B cell (primary cell): Measurements from ENCODE around the gene RIBC2. TPM values are rescaled to one million over a fixed set of nuclear protein-coding genes. Genes with fewer than 3 reads are reported as not detected.

Experiments
- ATAC-seq: fragments of 200-7000 bp; cut with Tn5 transposase; one replicate; pipeline ENCODE4 v1.10.0; 2021; ENCODE audit warnings: low read depth, mild to moderate bottlenecking, moderate number of reproducible peaks, moderate library complexity
- CTCF ChIA-PET: fragments of 350-600 bp; sonication (Branson Sonifier 250); formaldehyde crosslinking; loops from one replicate; lab custom pipeline; 2021; ENCODE audit warnings: antibody characterized with exemption, inconsistent platforms; lab: Charles Lee
- POLR2A ChIA-PET: fragments of 350-600 bp; sonication (Branson Sonifier 250); formaldehyde crosslinking; loops from one replicate; lab custom pipeline; 2021; ENCODE audit warnings: antibody characterized with exemption; lab: Charles Lee
- DNase-seq: peaks from one replicate; pipeline ENCODE4 v3.0.0; 2013
- H2AFZ ChIP-seq: 2 replicates; pipeline ENCODE4 v1.6.1; 2012; ENCODE audit warnings: mild to moderate bottlenecking, low read depth, low read length; ENCODE audit not compliant: insufficient read depth, poor library complexity, severe bottlenecking
- H3K27ac ChIP-seq, 2 donors: 1 replicate in 1 of 2; 2 replicates in 1 of 2; pipeline ENCODE4 v1.5.1; 2012 to 2013; ENCODE audit warnings: low read length in 2 of 2, mild to moderate bottlenecking in 2 of 2, moderate library complexity in 1 of 2
- H3K27me3 ChIP-seq, 4 experiments: fragments of 200-600 bp in 1 of 4; sonication (generic) in 1 of 4; replicated peaks in 1 of 4; 1 replicate in 2 of 4; 2 replicates in 2 of 4; pipeline versions ENCODE4 v1.6.1 to v1.7.0; 2013 to 2016; ENCODE audit warnings: low read length in 3 of 4, mild to moderate bottlenecking in 2 of 4, mixed read lengths in 1 of 4, moderate library complexity in 1 of 4; ENCODE audit not compliant: insufficient read depth in 4 of 4, control insufficient read depth in 3 of 4; ENCODE audit errors: control extremely low read depth in 1 of 4
- H3K36me3 ChIP-seq, 2 experiments: replicated peaks in 1 of 2; 1 replicate in 1 of 2; 2 replicates in 1 of 2; pipeline versions ENCODE4 v1.6.1 to v1.7.1; 2013; ENCODE audit warnings: low read length in 1 of 2; ENCODE audit not compliant: insufficient read depth in 2 of 2, control insufficient read depth in 1 of 2; ENCODE audit errors: control extremely low read depth in 1 of 2, extremely low read depth in 1 of 2
- H3K4me1 ChIP-seq, 2 donors: fragments of 200-600 bp in 1 of 2; sonication (generic) in 1 of 2; 1 replicate in 1 of 2; 2 replicates in 1 of 2; pipeline versions ENCODE4 v1.5.1 to v1.6.1; 2013 to 2017; ENCODE audit warnings: low read length in 2 of 2; ENCODE audit not compliant: control insufficient read depth in 2 of 2, insufficient read depth in 2 of 2
- H3K4me2 ChIP-seq: replicated peaks from 2 replicates; pipeline ENCODE3; 2012; ENCODE audit warnings: mild to moderate bottlenecking, low read depth, low read length; ENCODE audit not compliant: poor library complexity, severe bottlenecking
- H3K4me3 ChIP-seq, 5 experiments: fragments of 200-600 bp in 1 of 5; sonication (generic) in 1 of 5; 1 replicate in 3 of 5; 2 replicates in 2 of 5; pipeline versions ENCODE4 v1.5.1 to v1.7.0; 2011 to 2016; ENCODE audit warnings: low read length in 4 of 5, mild to moderate bottlenecking in 4 of 5, low read depth in 2 of 5, control low read depth in 1 of 5, moderate library complexity in 1 of 5; ENCODE audit not compliant: insufficient read depth in 1 of 5; ENCODE audit errors: control extremely low read depth in 1 of 5, extremely low read depth in 1 of 5
- H3K79me2 ChIP-seq: fragments of 200-600 bp; sonication (generic); one replicate; pipeline ENCODE4 v1.6.0; 2016; ENCODE audit warnings: low read length; ENCODE audit not compliant: control insufficient read depth, insufficient read depth
- H3K9ac ChIP-seq: fragments of 200-600 bp; sonication (generic); 2 replicates; pipeline ENCODE4 v1.6.1; 2017; ENCODE audit warnings: mild to moderate bottlenecking, low read length, moderate library complexity
- H3K9me3 ChIP-seq, 3 donors: one replicate each; pipeline versions ENCODE4 v1.6.1 to v1.7.1; 2013; ENCODE audit warnings: low read length in 2 of 3; ENCODE audit not compliant: control insufficient read depth in 2 of 3, insufficient read depth in 1 of 3; ENCODE audit errors: control extremely low read depth in 1 of 3
- H4K20me1 ChIP-seq: 2 replicates; pipeline ENCODE4 v1.6.0; 2012; ENCODE audit warnings: mild to moderate bottlenecking, low read length; ENCODE audit not compliant: insufficient read depth, control insufficient read depth, poor library complexity, severe bottlenecking
- H3K27ac Mint-ChIP-seq: one replicate; pipeline ENCODE4 v1.8.0; 2021; ENCODE audit warnings: mixed read lengths
- H3K27me3 Mint-ChIP-seq: one replicate; pipeline ENCODE4 v1.8.0; 2021; ENCODE audit warnings: mixed read lengths
- H3K4me1 Mint-ChIP-seq: one replicate; pipeline ENCODE4 v1.8.0; 2021; ENCODE audit warnings: mixed read lengths
- H3K4me3 Mint-ChIP-seq: one replicate; pipeline ENCODE4 v1.8.0; 2021; ENCODE audit warnings: mixed read lengths
- H3K9me3 Mint-ChIP-seq: one replicate; pipeline ENCODE4 v1.8.0; 2022; ENCODE audit warnings: mixed read lengths; ENCODE audit not compliant: insufficient read depth
- EZH2 ChIP-seq: IDR thresholded peaks from 2 replicates; pipeline ENCODE4 v1.6.1; 2012; ENCODE audit warnings: borderline replicate concordance, low read depth, mild to moderate bottlenecking, moderate library complexity, low read length; ENCODE audit not compliant: insufficient read depth, poor library complexity, severe bottlenecking
- WGBS: methylation state at CpG from one replicate; pipeline ENCODE4 v1.1.5; 2013; ENCODE audit warnings: missing lambda C conversion rate; ENCODE audit not compliant: insufficient coverage; 5-methylcytosine and 5-hydroxymethylcytosine counted together
- intact Hi-C: fragments of 100-400 bp; cut with micrococcal nuclease; formaldehyde crosslinking; loops from one replicate; pipeline ENCODE4 v1.10.0; 2022
- polyA minus RNA-seq: library from RNA; depleted of rRNA, polyadenylated mRNA; stranded (reverse); fragments of >200 nt; gene quantifications from 2 replicates; pipeline ENCODE4 v1.2.3, GENCODE V29; 2012
- polyA plus RNA-seq: library from polyadenylated mRNA; depleted of rRNA; stranded (reverse); fragments of >200 nt; gene quantifications from 2 replicates; pipeline ENCODE4 v1.2.3, GENCODE V29; 2012
- total RNA-seq, 2 donors: library from RNA; stranded (reverse); fragments of 120-200 nt in 1 of 2; gene quantifications; 1 replicate in 1 of 2; 2 replicates in 1 of 2; pipeline versions ENCODE4 v1.2.3 to v1.2.4, GENCODE V29; 2013 to 2022
- TF ChIP-seq, protein P1 (sequence below): fragments of 200-600 bp; IDR thresholded peaks from one replicate; pipeline ENCODE4 v1.8.0; 2022; ENCODE audit warnings: antibody characterized with exemption, mild to moderate bottlenecking

The RIBC2 gene
- total RNA-seq = not detected in 2 replicates
- total RNA-seq (2013) = 0.14 TPM
- polyA plus RNA-seq = not detected in 2 replicates
- polyA minus RNA-seq = not detected in 2 replicates

- H3K9me3 ChIP-seq = peaks cover 0 to 6% (median 0%) of the 10 kb centered on the region in 3 donors
- Mint-ChIP-seq H3K27ac (peak within 1 kb of the TSS; percentile 67), H3K27me3 (no peaks in the 10 kb centered on the region), H3K4me1 (peaks cover 13% of the 10 kb centered on the region), H3K4me3 (peak within 1 kb of the TSS; percentile 84), H3K9me3 (no peaks in the 10 kb centered on the region)
- H3K4me2 ChIP-seq = peak within 1 kb of the TSS; percentile 78
- 10% methylated on average over 61 of the region's 68 CpGs for WGBS
- peak; percentile 84 for ATAC-seq
- DNase-seq = peak; percentile 65
- no peaks in the 10 kb centered on the region for H3K79me2 ChIP-seq
- CTCF ChIA-PET = interaction anchor here (1.3 kb wide), 1 partner anchor 9 kb away, joined by 5 read pairs; no protein-coding TSS in a partner anchor
- peak within 1 kb of the TSS; percentile 57 for H3K9ac ChIP-seq
- POLR2A ChIA-PET = interaction anchor here (0.6 kb wide), 1 partner anchor 564 kb away, joined by 3 read pairs; the partner anchor contains the start of gene WNT7B
- no peaks in the 10 kb centered on the region for H4K20me1 ChIP-seq
- peaks cover 12% of the 10 kb centered on the region in 2 donors for H3K4me1 ChIP-seq
- no peaks in the 10 kb centered on the region for H3K36me3 ChIP-seq
- peak within 1 kb of the TSS; percentile 6 to 49 (median 38) for H3K4me3 ChIP-seq
- H3K27ac ChIP-seq = no peak within 1 kb of the TSS
- no peak for TF ChIP-seq EZH2
- TF ChIP-seq, protein P1, sequence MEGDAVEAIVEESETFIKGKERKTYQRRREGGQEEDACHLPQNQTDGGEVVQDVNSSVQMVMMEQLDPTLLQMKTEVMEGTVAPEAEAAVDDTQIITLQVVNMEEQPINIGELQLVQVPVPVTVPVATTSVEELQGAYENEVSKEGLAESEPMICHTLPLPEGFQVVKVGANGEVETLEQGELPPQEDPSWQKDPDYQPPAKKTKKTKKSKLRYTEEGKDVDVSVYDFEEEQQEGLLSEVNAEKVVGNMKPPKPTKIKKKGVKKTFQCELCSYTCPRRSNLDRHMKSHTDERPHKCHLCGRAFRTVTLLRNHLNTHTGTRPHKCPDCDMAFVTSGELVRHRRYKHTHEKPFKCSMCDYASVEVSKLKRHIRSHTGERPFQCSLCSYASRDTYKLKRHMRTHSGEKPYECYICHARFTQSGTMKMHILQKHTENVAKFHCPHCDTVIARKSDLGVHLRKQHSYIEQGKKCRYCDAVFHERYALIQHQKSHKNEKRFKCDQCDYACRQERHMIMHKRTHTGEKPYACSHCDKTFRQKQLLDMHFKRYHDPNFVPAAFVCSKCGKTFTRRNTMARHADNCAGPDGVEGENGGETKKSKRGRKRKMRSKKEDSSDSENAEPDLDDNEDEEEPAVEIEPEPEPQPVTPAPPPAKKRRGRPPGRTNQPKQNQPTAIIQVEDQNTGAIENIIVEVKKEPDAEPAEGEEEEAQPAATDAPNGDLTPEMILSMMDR = no peak
- peaks cover 0 to 13% (median 4%) of the 10 kb centered on the region in 4 experiments for H3K27me3 ChIP-seq
- H2AFZ ChIP-seq = peak within 1 kb of the TSS; percentile 82
- intact Hi-C loops = no loop called here
Observed at GRCh38 chr22:45413368-45414211, at the start of gene RIBC2, which contains the start of gene SMC1B. RIBC2 (plus strand) TSS chr22:45413693; CDS start chr22:45413887, 194 bp downstream. SMC1B (minus strand) TSS chr22:45413599; CDS start chr22:45413567, 32 bp downstream.

DNA sequence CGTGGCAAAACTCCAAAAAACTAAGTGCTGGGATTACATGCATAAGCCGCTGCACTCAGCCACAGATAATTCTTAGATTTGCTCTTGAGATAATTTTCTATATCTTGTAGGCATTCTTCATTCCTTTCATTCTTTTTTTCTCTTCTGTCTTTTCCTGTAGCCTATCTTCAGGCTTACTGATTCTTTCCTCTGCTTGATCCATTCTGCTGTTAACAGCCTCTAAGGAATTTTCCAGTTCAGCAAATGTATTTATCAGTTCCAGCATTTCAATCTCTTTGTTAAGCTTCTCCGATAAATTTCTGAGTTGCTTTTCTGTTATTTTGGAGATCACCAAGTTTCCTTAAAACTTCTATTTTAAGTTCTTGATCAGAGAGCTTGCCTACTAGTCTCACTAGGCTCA lies 46.8 kb upstream of the RIBC2 start:
- POLR2A ChIA-PET = no interaction called here
- intact Hi-C loops = no loop called here
- WGBS = no CpG with 5 or more reads among the region's 3 CpGs

More for the DNA sequence above, 46.8 kb upstream of the RIBC2 start:
- CTCF ChIA-PET = no interaction called here
- H3K27ac Mint-ChIP-seq = no peak overlapping the region
- Histone ChIP-seq H3K79me2 (no peaks in the 10 kb centered on the region), H4K20me1 (no peaks in the 10 kb centered on the region), H3K4me1 (no peaks in the 10 kb centered on the region), H3K4me3 (no peak overlapping the region), H3K4me2 (no peak overlapping the region), H3K9ac (no peak overlapping the region), H3K9me3 (peaks cover 0 to 14% (median 10%) of the 10 kb centered on the region in 3 donors), H3K36me3 (no peaks in the 10 kb centered on the region), H3K27ac (no peak overlapping the region), H3K27me3 (peaks cover 0 to 4% (median 0%) of the 10 kb centered on the region in 4 experiments), H2AFZ (no peak overlapping the region)
- no peak overlapping the region for H3K4me3 Mint-ChIP-seq
- ATAC-seq (no peak), DNase-seq (no peak)
- peaks cover 10% of the 10 kb centered on the region for H3K27me3 Mint-ChIP-seq
- no peaks in the 10 kb centered on the region for H3K4me1 Mint-ChIP-seq
- TF ChIP-seq EZH2 = no peak
- TF ChIP-seq, protein P1 = no peak
- peaks cover 2% of the 10 kb centered on the region for H3K9me3 Mint-ChIP-seq
